Liver (tissue), 9 donors: ENCODE data around the gene CENPL. TPM values are rescaled to one million over a fixed set of nuclear protein-coding genes. Genes with fewer than 3 reads are reported as not detected.

Source experiments
- DNase-seq: peaks from one replicate; pipeline ENCODE4 v3.0.0-alpha.2; 2017; ENCODE audit warnings: low spot score
- H3K27ac ChIP-seq, 2 donors: one replicate each; pipeline ENCODE4 v1.7.0; 2013; ENCODE audit warnings: inconsistent platforms in 2 of 2, low read length in 2 of 2, control low read depth in 1 of 2, low read depth in 1 of 2, mild to moderate bottlenecking in 1 of 2
- H3K27me3 ChIP-seq, 4 donors: one replicate each; pipeline versions ENCODE4 v1.6.1 to v1.7.0; 2013; ENCODE audit warnings: low read length in 3 of 4, inconsistent platforms in 1 of 4, mild to moderate bottlenecking in 1 of 4, moderate library complexity in 1 of 4; ENCODE audit not compliant: control insufficient read depth in 4 of 4, insufficient read depth in 4 of 4
- H3K36me3 ChIP-seq, 4 donors: one replicate each; pipeline versions ENCODE4 v1.6.1 to v1.7.0; 2013; ENCODE audit warnings: low read length in 3 of 4, mild to moderate bottlenecking in 3 of 4, low read depth in 1 of 4, moderate library complexity in 1 of 4; ENCODE audit not compliant: control insufficient read depth in 4 of 4, insufficient read depth in 3 of 4
- H3K4me1 ChIP-seq, 4 donors: one replicate each; pipeline versions ENCODE4 v1.6.1 to v1.7.0; 2013; ENCODE audit warnings: low read length in 3 of 4, mild to moderate bottlenecking in 3 of 4, moderate library complexity in 1 of 4; ENCODE audit not compliant: control insufficient read depth in 4 of 4, insufficient read depth in 4 of 4
- H3K4me3 ChIP-seq, 3 donors: one replicate each; pipeline versions ENCODE4 v1.6.1 to v1.7.0; 2013; ENCODE audit warnings: low read length in 3 of 3, control low read depth in 1 of 3, low read depth in 1 of 3, mild to moderate bottlenecking in 1 of 3
- H3K9ac ChIP-seq, 2 donors: one replicate each; pipeline ENCODE4 v1.7.0; 2013; ENCODE audit warnings: low read length in 2 of 2, mild to moderate bottlenecking in 2 of 2, moderate library complexity in 2 of 2, control low read depth in 1 of 2, low read depth in 1 of 2
- H3K9me3 ChIP-seq, 4 donors: one replicate each; pipeline versions ENCODE4 v1.6.1 to v1.7.0; 2013; ENCODE audit warnings: low read length in 3 of 4; ENCODE audit not compliant: control insufficient read depth in 4 of 4
- ATF3 ChIP-seq: IDR thresholded peaks from 2 replicates; pipeline ENCODE4 v1.6.1; 2016; ENCODE audit warnings: antibody characterized with exemption
- EGR1 ChIP-seq, 2 donors: IDR thresholded peaks; 2 replicates each; pipeline ENCODE4 v1.6.1; 2016 to 2018; ENCODE audit warnings: antibody characterized with exemption in 2 of 2, low read depth in 2 of 2
- FOXA1 ChIP-seq: IDR thresholded peaks from 2 replicates; pipeline ENCODE4 v1.6.1; 2016; ENCODE audit warnings: antibody characterized with exemption
- FOXA2 ChIP-seq: IDR thresholded peaks from 2 replicates; pipeline ENCODE4 v1.6.1; 2016; ENCODE audit warnings: antibody characterized with exemption
- GABPA ChIP-seq, 2 donors: IDR thresholded peaks in 1 of 2; conservative IDR thresholded peaks in 1 of 2; 2 replicates each; pipeline ENCODE4 v1.6.1; 2016; ENCODE audit warnings: antibody characterized with exemption in 2 of 2, mild to moderate bottlenecking in 1 of 2, moderate library complexity in 1 of 2
- HNF4A ChIP-seq, 2 donors: conservative IDR thresholded peaks; 2 replicates each; pipeline ENCODE4 v1.6.1; 2016; ENCODE audit warnings: antibody characterized with exemption in 2 of 2, mild to moderate bottlenecking in 2 of 2
- HNF4G ChIP-seq: IDR thresholded peaks from 2 replicates; pipeline ENCODE4 v1.6.1; 2016; ENCODE audit warnings: antibody characterized with exemption
- JUND ChIP-seq, 2 donors: IDR thresholded peaks; 2 replicates each; pipeline ENCODE4 v1.6.1; 2016; ENCODE audit warnings: antibody characterized with exemption in 2 of 2
- NR2F2 ChIP-seq: IDR thresholded peaks from 2 replicates; pipeline ENCODE4 v1.6.1; 2016; ENCODE audit warnings: antibody characterized with exemption
- RAD21 ChIP-seq, 2 donors: IDR thresholded peaks; 2 replicates each; pipeline ENCODE4 v1.6.1; 2016; ENCODE audit warnings: antibody characterized with exemption in 2 of 2, mild to moderate bottlenecking in 2 of 2
- RXRA ChIP-seq, 2 donors: IDR thresholded peaks; 2 replicates each; pipeline ENCODE4 v1.6.1; 2017 to 2018; ENCODE audit warnings: antibody characterized with exemption in 2 of 2, mild to moderate bottlenecking in 1 of 2
- SP1 ChIP-seq: IDR thresholded peaks from 2 replicates; pipeline ENCODE4 v1.6.1; 2018; ENCODE audit warnings: antibody characterized with exemption, mild to moderate bottlenecking
- TAF1 ChIP-seq: conservative IDR thresholded peaks from 2 replicates; pipeline ENCODE4 v1.6.1; 2016; ENCODE audit warnings: antibody characterized with exemption, mild to moderate bottlenecking
- YY1 ChIP-seq: IDR thresholded peaks from 2 replicates; pipeline ENCODE4 v1.6.1; 2016; ENCODE audit warnings: antibody characterized with exemption, mild to moderate bottlenecking
- ZBTB33 ChIP-seq: IDR thresholded peaks from 2 replicates; pipeline ENCODE4 v1.6.1; 2016; ENCODE audit warnings: antibody characterized with exemption
- WGBS: extraction: QIAGEN DNeasy Blood & Tissue Kit; methylation state at CpG from one replicate; pipeline ENCODE4 v1.1.7; 2013; 5-methylcytosine and 5-hydroxymethylcytosine counted together
- polyA plus RNA-seq, 2 donors: library from polyadenylated mRNA; stranded (reverse) in 1 of 2; unstranded in 1 of 2; fragments of 200-250 nt in 1 of 2; fragments of >200 nt in 1 of 2; fragmentation: Nextera tagmentation in 1 of 2; extraction: Ambion mirVana in 1 of 2; gene quantifications; one replicate each; pipeline versions ENCODE4 v1.2.1 to v1.2.3, GENCODE V29; 2013 to 2015
- total RNA-seq, 2 donors: library from RNA; depleted of rRNA; stranded (reverse); fragments of >200 nt; gene quantifications; one replicate each; pipeline ENCODE4 v1.2.3, GENCODE V29; 2014
- TF ChIP-seq, protein P1 (sequence below): IDR thresholded peaks from 2 replicates; pipeline ENCODE4 v1.6.1; 2016; ENCODE audit warnings: antibody characterized with exemption, mild to moderate bottlenecking
- TF ChIP-seq, protein P2 (sequence below): fragments of 150-350 bp; IDR thresholded peaks from 2 replicates; pipeline ENCODE4 v1.5.1; 2017; ENCODE audit warnings: improper control_type of control experiment, low read depth, low read length; ENCODE audit not compliant: missing input control
- TF ChIP-seq, protein P3 (sequence below): IDR thresholded peaks from 2 replicates; pipeline ENCODE4 v1.6.1; 2016; ENCODE audit warnings: antibody characterized with exemption
- donor health status: healthy.
- donor health status: healthy.
- donor health status: healthy.
- donor health status: healthy.
- donor health status: healthy.

CENPL gene
- total and polyA plus RNA-seq, 4 donors, result 0.61 to 19.1 (median 1.2) TPM

DNA sequence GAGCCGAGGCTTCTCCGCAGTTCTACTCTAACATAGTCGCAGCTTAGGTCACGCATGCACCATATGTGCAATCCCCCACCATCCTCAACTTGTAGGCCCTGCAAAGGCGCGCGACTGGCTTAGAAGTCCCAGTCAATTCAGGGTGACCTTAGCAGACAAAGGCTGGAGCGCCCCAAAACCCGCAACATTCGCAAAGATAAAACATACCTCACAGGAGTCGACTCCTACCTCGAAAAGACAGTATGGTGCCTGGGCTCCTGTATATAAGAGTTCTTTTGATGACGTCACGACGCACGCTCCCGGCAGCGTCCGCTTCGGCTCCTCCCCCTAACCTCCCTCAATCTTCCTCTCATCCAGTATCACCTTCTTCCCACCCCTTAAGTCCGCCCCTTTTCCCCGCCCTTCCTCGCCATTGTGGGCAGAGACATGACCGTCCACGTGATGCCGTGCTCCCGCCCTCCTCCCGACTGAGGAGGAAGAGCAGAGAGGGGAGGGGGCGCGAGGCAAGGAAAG, 43.1 kb upstream of the CENPL start, which contains the start of gene GAS5:
GAS5 (minus strand) TSS at position 237 of the 513 bp plus-strand sequence.
- Histone ChIP-seq H3K27ac (peak within 1 kb of the TSS; percentile 81 to 98), H3K4me3 (peak within 1 kb of the TSS; percentile 79 to 92 (median 84)), H3K9ac (peak within 1 kb of the TSS; percentile 77 to 79), H3K9me3 (no peaks in the 10 kb centered on the region), H3K36me3 (peaks cover 4 to 34% (median 32%) of the 10 kb centered on the region in 4 donors), H3K27me3 (no peaks in the 10 kb centered on the region), H3K4me1 (peaks cover 2 to 22% (median 12%) of the 10 kb centered on the region in 4 donors)
- TF ChIP-seq HNF4A (conservative IDR thresholded peaks at IDR 0.05) (peak; percentile 20 to 34), RXRA (IDR thresholded peaks at IDR 0.05) (peak; percentile 39 to 46), HNF4G (no peak), FOXA2 (no peak), YY1 (peak; percentile 84), RAD21 (IDR thresholded peaks at IDR 0.05) (peak in 1 of 2 donors; percentile 27), SP1 (peak; percentile 87), JUND (IDR thresholded peaks at IDR 0.05) (peak; percentile 63 to 67), TAF1 (peak; percentile 99), FOXA1 (peak; percentile 36), NR2F2 (peak; percentile 62), ATF3 (peak; percentile 40), ZBTB33 (no peak), GABPA (IDR thresholded peaks at IDR 0.05 in 1 of 2, conservative IDR thresholded peaks at IDR 0.05 in 1 of 2) (no peak), EGR1 (IDR thresholded peaks at IDR 0.05; ENCODE audit: low read depth in 2 of 2) (no peak)
- TF ChIP-seq, protein P1, sequence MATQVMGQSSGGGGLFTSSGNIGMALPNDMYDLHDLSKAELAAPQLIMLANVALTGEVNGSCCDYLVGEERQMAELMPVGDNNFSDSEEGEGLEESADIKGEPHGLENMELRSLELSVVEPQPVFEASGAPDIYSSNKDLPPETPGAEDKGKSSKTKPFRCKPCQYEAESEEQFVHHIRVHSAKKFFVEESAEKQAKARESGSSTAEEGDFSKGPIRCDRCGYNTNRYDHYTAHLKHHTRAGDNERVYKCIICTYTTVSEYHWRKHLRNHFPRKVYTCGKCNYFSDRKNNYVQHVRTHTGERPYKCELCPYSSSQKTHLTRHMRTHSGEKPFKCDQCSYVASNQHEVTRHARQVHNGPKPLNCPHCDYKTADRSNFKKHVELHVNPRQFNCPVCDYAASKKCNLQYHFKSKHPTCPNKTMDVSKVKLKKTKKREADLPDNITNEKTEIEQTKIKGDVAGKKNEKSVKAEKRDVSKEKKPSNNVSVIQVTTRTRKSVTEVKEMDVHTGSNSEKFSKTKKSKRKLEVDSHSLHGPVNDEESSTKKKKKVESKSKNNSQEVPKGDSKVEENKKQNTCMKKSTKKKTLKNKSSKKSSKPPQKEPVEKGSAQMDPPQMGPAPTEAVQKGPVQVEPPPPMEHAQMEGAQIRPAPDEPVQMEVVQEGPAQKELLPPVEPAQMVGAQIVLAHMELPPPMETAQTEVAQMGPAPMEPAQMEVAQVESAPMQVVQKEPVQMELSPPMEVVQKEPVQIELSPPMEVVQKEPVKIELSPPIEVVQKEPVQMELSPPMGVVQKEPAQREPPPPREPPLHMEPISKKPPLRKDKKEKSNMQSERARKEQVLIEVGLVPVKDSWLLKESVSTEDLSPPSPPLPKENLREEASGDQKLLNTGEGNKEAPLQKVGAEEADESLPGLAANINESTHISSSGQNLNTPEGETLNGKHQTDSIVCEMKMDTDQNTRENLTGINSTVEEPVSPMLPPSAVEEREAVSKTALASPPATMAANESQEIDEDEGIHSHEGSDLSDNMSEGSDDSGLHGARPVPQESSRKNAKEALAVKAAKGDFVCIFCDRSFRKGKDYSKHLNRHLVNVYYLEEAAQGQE, result peak; percentile 96
- TF ChIP-seq, protein P2, sequence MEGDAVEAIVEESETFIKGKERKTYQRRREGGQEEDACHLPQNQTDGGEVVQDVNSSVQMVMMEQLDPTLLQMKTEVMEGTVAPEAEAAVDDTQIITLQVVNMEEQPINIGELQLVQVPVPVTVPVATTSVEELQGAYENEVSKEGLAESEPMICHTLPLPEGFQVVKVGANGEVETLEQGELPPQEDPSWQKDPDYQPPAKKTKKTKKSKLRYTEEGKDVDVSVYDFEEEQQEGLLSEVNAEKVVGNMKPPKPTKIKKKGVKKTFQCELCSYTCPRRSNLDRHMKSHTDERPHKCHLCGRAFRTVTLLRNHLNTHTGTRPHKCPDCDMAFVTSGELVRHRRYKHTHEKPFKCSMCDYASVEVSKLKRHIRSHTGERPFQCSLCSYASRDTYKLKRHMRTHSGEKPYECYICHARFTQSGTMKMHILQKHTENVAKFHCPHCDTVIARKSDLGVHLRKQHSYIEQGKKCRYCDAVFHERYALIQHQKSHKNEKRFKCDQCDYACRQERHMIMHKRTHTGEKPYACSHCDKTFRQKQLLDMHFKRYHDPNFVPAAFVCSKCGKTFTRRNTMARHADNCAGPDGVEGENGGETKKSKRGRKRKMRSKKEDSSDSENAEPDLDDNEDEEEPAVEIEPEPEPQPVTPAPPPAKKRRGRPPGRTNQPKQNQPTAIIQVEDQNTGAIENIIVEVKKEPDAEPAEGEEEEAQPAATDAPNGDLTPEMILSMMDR, result no peak
- TF ChIP-seq, protein P3, sequence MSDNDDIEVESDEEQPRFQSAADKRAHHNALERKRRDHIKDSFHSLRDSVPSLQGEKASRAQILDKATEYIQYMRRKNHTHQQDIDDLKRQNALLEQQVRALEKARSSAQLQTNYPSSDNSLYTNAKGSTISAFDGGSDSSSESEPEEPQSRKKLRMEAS, result peak; percentile 64
- WGBS, result under 1% methylated on average over 30 of the region's 30 CpGs
- DNase-seq, result peak; percentile 97
